ENCODE measurements around the gene BUD31. TPM values are rescaled to one million over a fixed set of nuclear protein-coding genes. Genes with fewer than 3 reads are reported as not detected.

The BUD31 gene
- total RNA-seq, 1 donor from 2014 or later = 176 TPM

DNA sequence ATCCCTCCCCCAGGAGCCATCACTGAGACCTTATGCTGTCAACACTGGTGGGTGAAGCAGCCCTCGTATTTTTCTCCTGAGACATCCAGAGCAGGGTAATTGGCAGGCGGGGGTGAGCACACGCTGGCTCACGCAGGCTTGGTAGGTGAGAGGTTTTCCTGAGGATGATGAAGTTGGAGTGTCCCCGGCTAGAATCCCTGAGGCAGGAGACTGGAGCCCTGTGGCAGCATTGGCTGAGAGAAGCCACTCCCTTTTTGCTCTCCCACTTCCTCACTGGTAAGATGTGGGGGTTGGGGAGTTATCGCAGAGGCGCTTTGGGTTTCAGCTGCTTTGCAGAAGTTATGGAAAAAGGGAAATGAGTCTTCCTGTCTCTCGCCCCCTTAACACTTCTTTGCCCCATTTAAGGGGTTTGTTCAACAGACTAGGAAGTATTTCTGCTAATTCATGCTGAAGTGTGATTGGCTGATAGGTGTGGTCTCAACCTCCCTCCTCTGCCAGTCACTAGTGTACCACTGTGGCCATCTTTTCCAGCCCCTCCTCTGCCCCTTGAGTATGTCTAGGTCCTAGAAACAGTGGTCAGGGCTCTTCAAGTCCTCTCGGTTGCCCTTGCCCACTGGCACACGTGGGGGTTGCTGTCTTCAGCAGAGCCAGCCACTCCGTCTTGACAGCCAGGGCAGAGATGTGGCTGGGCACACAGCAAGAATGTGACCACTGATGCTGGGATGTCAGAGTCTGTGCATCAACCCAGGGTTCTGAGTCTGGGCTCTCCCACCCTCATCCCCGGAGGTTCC is 28.5 kb upstream of the BUD31 start:
- Mint-ChIP-seq H3K4me1 (ENCODE audit: low read depth, unreplicated experiment) (peaks cover 17% of the 10 kb centered on the region), H3K4me3 (ENCODE audit: unreplicated experiment) (peak overlapping the region; percentile 34), H3K27me3 (ENCODE audit: low read depth, unreplicated experiment) (no peaks in the 10 kb centered on the region), H3K27ac (ENCODE audit: unreplicated experiment) (peak overlapping the region; percentile 85), H3K36me3 (ENCODE audit: low read depth, unreplicated experiment) (peaks cover 9% of the 10 kb centered on the region), H3K9me3 (ENCODE audit: unreplicated experiment) (no peaks in the 10 kb centered on the region)
- no peak for FAIRE-seq
- no peak overlapping the region for H2AFZ ChIP-seq (ENCODE audit: low read depth, low read length)
- H3K4me1 ChIP-seq (ENCODE audit: insufficient read depth, low read length) = peaks cover 21% of the 10 kb centered on the region
- no peaks in the 10 kb centered on the region for H3K27me3 ChIP-seq (ENCODE audit: insufficient read depth, low read length)
- peak overlapping the region; percentile 59 for H3K4me2 ChIP-seq (ENCODE audit: low read length)
- TF ChIP-seq EZH2 (IDR thresholded peaks at IDR 0.05; ENCODE audit: insufficient read depth, low read length) = no peak
- TF ChIP-seq, protein P1, sequence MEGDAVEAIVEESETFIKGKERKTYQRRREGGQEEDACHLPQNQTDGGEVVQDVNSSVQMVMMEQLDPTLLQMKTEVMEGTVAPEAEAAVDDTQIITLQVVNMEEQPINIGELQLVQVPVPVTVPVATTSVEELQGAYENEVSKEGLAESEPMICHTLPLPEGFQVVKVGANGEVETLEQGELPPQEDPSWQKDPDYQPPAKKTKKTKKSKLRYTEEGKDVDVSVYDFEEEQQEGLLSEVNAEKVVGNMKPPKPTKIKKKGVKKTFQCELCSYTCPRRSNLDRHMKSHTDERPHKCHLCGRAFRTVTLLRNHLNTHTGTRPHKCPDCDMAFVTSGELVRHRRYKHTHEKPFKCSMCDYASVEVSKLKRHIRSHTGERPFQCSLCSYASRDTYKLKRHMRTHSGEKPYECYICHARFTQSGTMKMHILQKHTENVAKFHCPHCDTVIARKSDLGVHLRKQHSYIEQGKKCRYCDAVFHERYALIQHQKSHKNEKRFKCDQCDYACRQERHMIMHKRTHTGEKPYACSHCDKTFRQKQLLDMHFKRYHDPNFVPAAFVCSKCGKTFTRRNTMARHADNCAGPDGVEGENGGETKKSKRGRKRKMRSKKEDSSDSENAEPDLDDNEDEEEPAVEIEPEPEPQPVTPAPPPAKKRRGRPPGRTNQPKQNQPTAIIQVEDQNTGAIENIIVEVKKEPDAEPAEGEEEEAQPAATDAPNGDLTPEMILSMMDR (IDR thresholded peaks at IDR 0.05; ENCODE audit: insufficient read depth, low read depth, low read length) = no peak
- no peak for DNase-seq (ENCODE audit: low read depth)
- H3K9me3 ChIP-seq (ENCODE audit: insufficient read depth, low read depth, low read length) = no peaks in the 10 kb centered on the region
- H3K27ac ChIP-seq (ENCODE audit: low read depth, low read length) = peak overlapping the region; percentile 57
- peaks cover 4% of the 10 kb centered on the region for H3K36me3 ChIP-seq (ENCODE audit: insufficient read depth, low read length)
- peak overlapping the region; percentile 36 for H3K9ac ChIP-seq (ENCODE audit: low read length)
- H3K4me3 ChIP-seq (ENCODE audit: insufficient read depth, low read depth, low read length) = no peak overlapping the region
- H3K79me2 ChIP-seq (ENCODE audit: insufficient read depth, low read length) = peaks cover 71% of the 10 kb centered on the region
- peaks cover 77% of the 10 kb centered on the region for H4K20me1 ChIP-seq (ENCODE audit: insufficient read depth, low read length)

DNA sequence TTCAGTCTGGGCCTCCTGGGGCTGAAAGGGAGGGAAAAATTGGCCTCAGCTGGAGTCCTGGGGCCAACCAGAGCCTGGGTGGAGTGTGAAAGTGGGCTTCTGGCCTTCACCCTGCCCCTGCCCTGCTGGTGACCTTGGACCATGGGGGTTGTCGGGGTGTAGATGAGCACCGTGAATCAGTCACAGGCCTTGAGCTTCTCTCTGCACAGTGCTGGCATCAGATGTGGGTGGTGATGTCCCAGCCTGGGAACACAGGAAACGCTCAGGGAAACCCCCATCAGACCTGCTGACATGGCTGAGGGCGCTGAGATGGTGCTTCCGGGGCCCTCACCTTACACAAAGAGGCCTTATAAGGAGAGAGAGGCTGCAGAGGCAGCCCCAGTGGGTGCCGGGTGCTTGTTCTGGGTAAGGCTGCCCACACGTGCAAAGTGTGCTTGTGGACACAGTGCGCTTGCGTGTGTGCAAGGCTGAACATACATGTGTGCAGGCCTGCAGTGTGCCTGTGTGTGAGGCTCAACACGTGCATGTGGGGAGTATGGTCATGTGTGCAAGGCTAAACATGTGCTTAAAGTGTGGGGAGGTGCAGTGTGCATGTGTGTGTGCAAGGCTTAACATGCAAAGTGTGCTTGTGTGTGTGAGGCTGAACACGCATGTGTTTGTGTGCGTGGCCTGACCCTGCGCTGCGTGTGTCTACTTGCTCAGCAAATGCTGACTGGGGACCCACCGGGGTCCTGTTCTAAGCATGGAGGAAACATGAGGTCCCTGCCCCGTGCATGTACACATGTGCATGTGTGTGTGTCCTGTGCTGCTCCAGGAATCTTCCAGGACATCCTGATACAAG is 27.7 kb upstream of the BUD31 start:
- DNase-seq (ENCODE audit: low read depth) (no peak), FAIRE-seq (no peak)
- H3K36me3 ChIP-seq (ENCODE audit: insufficient read depth, low read length) = peaks cover 4% of the 10 kb centered on the region
- H3K9ac ChIP-seq (ENCODE audit: low read length) = no peak overlapping the region
- H3K27ac ChIP-seq (ENCODE audit: low read depth, low read length) = no peak overlapping the region
- H3K4me1 ChIP-seq (ENCODE audit: insufficient read depth, low read length) = peaks cover 21% of the 10 kb centered on the region
- H3K79me2 ChIP-seq (ENCODE audit: insufficient read depth, low read length) = peaks cover 64% of the 10 kb centered on the region
- H3K27me3 Mint-ChIP-seq (ENCODE audit: low read depth, unreplicated experiment) = no peaks in the 10 kb centered on the region
- H3K9me3 ChIP-seq (ENCODE audit: insufficient read depth, low read depth, low read length) = no peaks in the 10 kb centered on the region
- no peak overlapping the region for H3K4me3 ChIP-seq (ENCODE audit: insufficient read depth, low read depth, low read length)
- no peak overlapping the region for H3K4me3 Mint-ChIP-seq (ENCODE audit: unreplicated experiment)
- H2AFZ ChIP-seq (ENCODE audit: low read depth, low read length) = no peak overlapping the region
- peak overlapping the region; percentile 53 for H3K27ac Mint-ChIP-seq (ENCODE audit: unreplicated experiment)
- peaks cover 79% of the 10 kb centered on the region for H4K20me1 ChIP-seq (ENCODE audit: insufficient read depth, low read length)
- H3K9me3 Mint-ChIP-seq (ENCODE audit: unreplicated experiment) = no peaks in the 10 kb centered on the region
- no peaks in the 10 kb centered on the region for H3K27me3 ChIP-seq (ENCODE audit: insufficient read depth, low read length)
- TF ChIP-seq, protein P1 (IDR thresholded peaks at IDR 0.05; ENCODE audit: insufficient read depth, low read depth, low read length) = no peak
- no peak for TF ChIP-seq EZH2 (IDR thresholded peaks at IDR 0.05; ENCODE audit: insufficient read depth, low read length)
- H3K4me2 ChIP-seq (ENCODE audit: low read length) = peak overlapping the region; percentile 59
- peaks cover 9% of the 10 kb centered on the region for H3K36me3 Mint-ChIP-seq (ENCODE audit: low read depth, unreplicated experiment)
- peaks cover 17% of the 10 kb centered on the region for H3K4me1 Mint-ChIP-seq (ENCODE audit: low read depth, unreplicated experiment)

Measured in astrocyte (in vitro differentiated cells and primary cell).